Left forelimb (tissue), 1 donor: ENCODE measurements around the gene RFTN1.

Experiments used
- DNase-seq: peaks from one replicate; pipeline ENCODE4 v3.0.0-alpha.2; 2018; ENCODE audit warnings: low spot score

RFTN1 gene

GRCh38 chr3:16406579-16406978, 106.9 kb downstream of the RFTN1 start:
- DNase-seq: no peak

- no peak for DNase-seq
Measured at GRCh38 chr3:16406166-16406565, 107.3 kb downstream of the RFTN1 start.

- DNase-seq: no peak
Measured at GRCh38 chr3:16404349-16404895, 109.1 kb downstream of the RFTN1 start.

GRCh38 chr3:16402451-16402850, 111.0 kb downstream of the RFTN1 start:
- no peak for DNase-seq

GRCh38 chr3:16401273-16401672, 112.2 kb downstream of the RFTN1 start:
- no peak for DNase-seq

- no peak for DNase-seq
Measured at GRCh38 chr3:16400106-16400931, 113.2 kb downstream of the RFTN1 start.

GRCh38 chr3:16399473-16399872, 114.0 kb downstream of the RFTN1 start:
- no peak for DNase-seq

- DNase-seq: no peak
Measured at GRCh38 chr3:16398648-16399047, 114.9 kb downstream of the RFTN1 start.

GRCh38 chr3:16396202-16396601, 117.3 kb downstream of the RFTN1 start:
- no peak for DNase-seq

GRCh38 chr3:16395212-16395611, 118.3 kb downstream of the RFTN1 start:
- DNase-seq: no peak

GRCh38 chr3:16394639-16395038, 118.9 kb downstream of the RFTN1 start:
- no peak for DNase-seq

- no peak for DNase-seq
Measured at GRCh38 chr3:16392717-16393116, 120.8 kb downstream of the RFTN1 start.

GRCh38 chr3:16392065-16392464, 121.4 kb downstream of the RFTN1 start:
- DNase-seq: no peak

- DNase-seq: no peak
Measured at GRCh38 chr3:16390581-16390980, 122.9 kb downstream of the RFTN1 start.

GRCh38 chr3:16388850-16389441, 124.6 kb downstream of the RFTN1 start:
- no peak for DNase-seq

- no peak for DNase-seq
Measured at GRCh38 chr3:16386561-16386960, 126.9 kb downstream of the RFTN1 start.

- DNase-seq: no peak
Measured at GRCh38 chr3:16385151-16385550, 128.3 kb downstream of the RFTN1 start.

GRCh38 chr3:16383864-16384263, 129.6 kb downstream of the RFTN1 start:
- DNase-seq: no peak

GRCh38 chr3:16382845-16383244, 130.7 kb downstream of the RFTN1 start:
- DNase-seq: no peak

- DNase-seq: no peak
Measured at GRCh38 chr3:16381426-16381825, 132.1 kb downstream of the RFTN1 start.

- DNase-seq: no peak
Measured at GRCh38 chr3:16380421-16380820, 133.1 kb downstream of the RFTN1 start.

GRCh38 chr3:16379838-16380237, 133.7 kb downstream of the RFTN1 start:
- no peak for DNase-seq

GRCh38 chr3:16378920-16379319, 134.6 kb downstream of the RFTN1 start:
- no peak for DNase-seq
